Fibroblast of lung (primary cell): ENCODE measurements around the gene GTF2A1. TPM values are rescaled to one million over a fixed set of nuclear protein-coding genes. Genes with fewer than 3 reads are reported as not detected.

Experiments
- DNase-seq, 2 donors: peaks; one replicate each; pipeline versions ENCODE4 v3.0.0 to v3.0.0-alpha.2; 2010; ENCODE audit warnings: low read depth in 2 of 2
- H2AFZ ChIP-seq: 2 replicates; pipeline ENCODE4 v1.5.1; 2012; ENCODE audit warnings: low read length, control low read depth, inconsistent platforms
- H3K27ac ChIP-seq: 2 replicates; pipeline ENCODE4 v1.5.1; 2011; ENCODE audit warnings: low read length, control low read depth; ENCODE audit not compliant: insufficient read depth
- H3K27me3 ChIP-seq: 2 replicates; pipeline ENCODE4 v1.5.1; 2011; ENCODE audit warnings: mild to moderate bottlenecking, low read length; ENCODE audit not compliant: control insufficient read depth, insufficient read depth
- H3K36me3 ChIP-seq: 2 replicates; pipeline ENCODE4 v1.5.1; 2011; ENCODE audit warnings: low read length; ENCODE audit not compliant: control insufficient read depth, insufficient read depth
- H3K4me1 ChIP-seq: 2 replicates; pipeline ENCODE4 v1.5.1; 2011; ENCODE audit warnings: low read length; ENCODE audit not compliant: control insufficient read depth, insufficient read depth; ENCODE audit errors: extremely low read depth
- H3K4me2 ChIP-seq: 2 replicates; pipeline ENCODE4 v1.5.1; 2011; ENCODE audit warnings: low read length, control low read depth; ENCODE audit not compliant: insufficient read depth; ENCODE audit errors: extremely low read depth
- H3K4me3 ChIP-seq, 4 experiments: fragments of 200-600 bp in 1 of 4; sonication (generic) in 1 of 4; replicated peaks in 1 of 4; 2 replicates each; pipeline ENCODE4 v1.5.1; 2011 to 2016; ENCODE audit warnings: low read length in 4 of 4, low read depth in 3 of 4, mild to moderate bottlenecking in 3 of 4, control low read depth in 2 of 4, inconsistent platforms in 1 of 4, mixed read lengths in 1 of 4; ENCODE audit not compliant: insufficient read depth in 1 of 4; ENCODE audit errors: control extremely low read depth in 1 of 4
- H3K79me2 ChIP-seq: 2 replicates; pipeline ENCODE4 v1.5.1; 2012; ENCODE audit warnings: mild to moderate bottlenecking, low read length, inconsistent platforms; ENCODE audit not compliant: control insufficient read depth, insufficient read depth
- H3K9ac ChIP-seq: 2 replicates; pipeline ENCODE4 v1.5.1; 2011; ENCODE audit warnings: mild to moderate bottlenecking, low read length, control low read depth; ENCODE audit not compliant: insufficient read depth
- H3K9me3 ChIP-seq: 2 replicates; pipeline ENCODE4 v1.5.1; 2012; ENCODE audit warnings: low read depth, low read length; ENCODE audit not compliant: control insufficient read depth, insufficient read depth
- H4K20me1 ChIP-seq: 2 replicates; pipeline ENCODE4 v1.5.1; 2011; ENCODE audit warnings: low read length; ENCODE audit not compliant: control insufficient read depth, insufficient read depth; ENCODE audit errors: extremely low read depth
- EZH2 ChIP-seq: IDR thresholded peaks from 2 replicates; pipeline ENCODE4 v1.5.1; 2012; ENCODE audit warnings: low read length, control low read depth, mild to moderate bottlenecking; ENCODE audit errors: missing control alignments
- polyA plus RNA-seq, 2 donors: library from polyadenylated mRNA; depleted of rRNA in 1 of 2; stranded (reverse) in 1 of 2; unstranded in 1 of 2; fragments of >200 nt; gene quantifications; 2 replicates each; pipeline ENCODE4 v1.2.1, GENCODE V29; 2011 to 2012; ENCODE audit warnings: missing spikeins in 1 of 2
- total RNA-seq: library from RNA; depleted of rRNA; stranded (reverse); fragments of >200 nt; gene quantifications from 2 replicates; pipeline ENCODE4 v1.2.1, GENCODE V29; 2014
- TF ChIP-seq, protein P1 (sequence below), 2 donors: IDR thresholded peaks in 1 of 2; conservative IDR thresholded peaks in 1 of 2; 1 replicate in 1 of 2; 2 replicates in 1 of 2; pipeline ENCODE4 v1.5.1; 2011 to 2012; ENCODE audit warnings: low read length in 2 of 2, control low read depth in 1 of 2, inconsistent platforms in 1 of 2, low read depth in 1 of 2, mild to moderate bottlenecking in 1 of 2

Gene GTF2A1
- total and polyA plus RNA-seq, 2 donors (not counting 1 experiment from before 2014, with no cell fraction given), result 23.2 to 32.7 TPM

DNA sequence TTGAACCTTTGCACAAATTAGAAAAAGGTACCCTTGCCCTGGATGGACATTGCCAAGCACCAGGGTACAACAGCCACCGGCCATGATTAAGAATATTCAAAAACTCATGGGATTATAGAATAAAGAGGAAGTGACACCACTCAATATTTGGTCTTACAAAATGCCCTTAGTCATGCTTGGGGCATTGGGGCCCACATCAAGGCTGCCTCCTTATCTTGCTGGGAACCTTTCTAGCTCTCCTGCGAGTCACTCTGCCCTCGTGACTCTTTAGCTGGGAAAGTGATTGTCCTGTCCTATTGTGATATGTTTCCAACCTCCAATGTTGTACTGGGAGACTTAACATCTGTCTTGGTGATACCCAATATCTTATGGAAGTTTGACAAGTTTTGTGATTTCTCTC is 57.8 kb downstream of the GTF2A1 start:
- no peak for DNase-seq
- no peaks in the 10 kb centered on the region for H3K4me1 ChIP-seq
- no peak overlapping the region for H2AFZ ChIP-seq
- H3K4me3 ChIP-seq, result no peak overlapping the region
- H3K9ac ChIP-seq, result no peak overlapping the region
- no peaks in the 10 kb centered on the region for H3K79me2 ChIP-seq
- H3K36me3 ChIP-seq, result no peaks in the 10 kb centered on the region
- H3K4me2 ChIP-seq, result no peak overlapping the region
- no peaks in the 10 kb centered on the region for H3K9me3 ChIP-seq
- no peak overlapping the region for H3K27ac ChIP-seq
- TF ChIP-seq, protein P1, sequence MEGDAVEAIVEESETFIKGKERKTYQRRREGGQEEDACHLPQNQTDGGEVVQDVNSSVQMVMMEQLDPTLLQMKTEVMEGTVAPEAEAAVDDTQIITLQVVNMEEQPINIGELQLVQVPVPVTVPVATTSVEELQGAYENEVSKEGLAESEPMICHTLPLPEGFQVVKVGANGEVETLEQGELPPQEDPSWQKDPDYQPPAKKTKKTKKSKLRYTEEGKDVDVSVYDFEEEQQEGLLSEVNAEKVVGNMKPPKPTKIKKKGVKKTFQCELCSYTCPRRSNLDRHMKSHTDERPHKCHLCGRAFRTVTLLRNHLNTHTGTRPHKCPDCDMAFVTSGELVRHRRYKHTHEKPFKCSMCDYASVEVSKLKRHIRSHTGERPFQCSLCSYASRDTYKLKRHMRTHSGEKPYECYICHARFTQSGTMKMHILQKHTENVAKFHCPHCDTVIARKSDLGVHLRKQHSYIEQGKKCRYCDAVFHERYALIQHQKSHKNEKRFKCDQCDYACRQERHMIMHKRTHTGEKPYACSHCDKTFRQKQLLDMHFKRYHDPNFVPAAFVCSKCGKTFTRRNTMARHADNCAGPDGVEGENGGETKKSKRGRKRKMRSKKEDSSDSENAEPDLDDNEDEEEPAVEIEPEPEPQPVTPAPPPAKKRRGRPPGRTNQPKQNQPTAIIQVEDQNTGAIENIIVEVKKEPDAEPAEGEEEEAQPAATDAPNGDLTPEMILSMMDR (conservative IDR thresholded peaks at IDR 0.05 in 1 of 2, IDR thresholded peaks at IDR 0.05 in 1 of 2; ENCODE audit: low read depth in 1 of 2, low read length in 2 of 2), result no peak
- TF ChIP-seq EZH2, result no peak
- no peaks in the 10 kb centered on the region for H3K27me3 ChIP-seq
- no peaks in the 10 kb centered on the region for H4K20me1 ChIP-seq

DNA sequence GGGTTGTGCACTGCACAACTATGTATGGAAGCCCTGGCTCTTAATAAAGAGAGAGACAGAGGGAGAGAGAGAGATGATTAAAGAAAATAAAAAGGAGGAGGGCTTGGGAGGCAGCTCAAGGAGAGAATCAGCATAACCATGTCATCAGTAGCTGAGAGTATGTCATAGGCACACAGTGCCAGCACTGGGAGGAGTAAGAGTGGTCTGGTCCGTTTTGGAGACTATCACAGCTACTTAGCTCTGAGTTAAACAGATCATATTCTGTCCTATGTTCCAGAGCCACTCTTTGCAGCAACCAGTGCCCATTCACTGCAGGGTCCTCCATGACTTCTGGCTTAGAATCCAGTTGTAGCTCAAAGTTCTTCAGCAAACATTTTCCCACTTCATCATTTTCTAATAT is 59.0 kb downstream of the GTF2A1 start:
- no peak overlapping the region for H3K9ac ChIP-seq
- DNase-seq, result no peak
- H3K36me3 ChIP-seq, result no peaks in the 10 kb centered on the region
- no peaks in the 10 kb centered on the region for H3K79me2 ChIP-seq
- no peaks in the 10 kb centered on the region for H4K20me1 ChIP-seq
- no peaks in the 10 kb centered on the region for H3K9me3 ChIP-seq
- TF ChIP-seq, protein P1 (conservative IDR thresholded peaks at IDR 0.05 in 1 of 2, IDR thresholded peaks at IDR 0.05 in 1 of 2; ENCODE audit: low read depth in 1 of 2, low read length in 2 of 2), result no peak
- no peak for TF ChIP-seq EZH2
- no peak overlapping the region for H3K27ac ChIP-seq
- no peaks in the 10 kb centered on the region for H3K4me1 ChIP-seq
- H3K27me3 ChIP-seq, result no peaks in the 10 kb centered on the region
- no peak overlapping the region for H3K4me3 ChIP-seq
- no peak overlapping the region for H2AFZ ChIP-seq
- no peak overlapping the region for H3K4me2 ChIP-seq

GRCh38 chr14:81161088-81161487 is 59.7 kb downstream of the GTF2A1 start:
- H3K36me3 ChIP-seq, result no peaks in the 10 kb centered on the region
- DNase-seq, result no peak

More at GRCh38 chr14:81161088-81161487, 59.7 kb downstream of the GTF2A1 start:
- H3K27me3 ChIP-seq, result no peaks in the 10 kb centered on the region
- H3K79me2 ChIP-seq, result no peaks in the 10 kb centered on the region
- no peak overlapping the region for H3K4me2 ChIP-seq
- no peaks in the 10 kb centered on the region for H3K9me3 ChIP-seq
- no peak overlapping the region for H2AFZ ChIP-seq
- H4K20me1 ChIP-seq, result no peaks in the 10 kb centered on the region
- no peak for TF ChIP-seq EZH2
- TF ChIP-seq, protein P1 (conservative IDR thresholded peaks at IDR 0.05 in 1 of 2, IDR thresholded peaks at IDR 0.05 in 1 of 2; ENCODE audit: low read depth in 1 of 2, low read length in 2 of 2), result no peak
- H3K4me1 ChIP-seq, result no peaks in the 10 kb centered on the region
- no peak overlapping the region for H3K9ac ChIP-seq
- H3K4me3 ChIP-seq, result no peak overlapping the region
- no peak overlapping the region for H3K27ac ChIP-seq
